GM12875 (cell line): ENCODE measurements around the gene BAIAP2.

Experiments used
- H3K4me3 ChIP-seq: one replicate; pipeline ENCODE4 v1.5.1; 2011; ENCODE audit warnings: low read depth, low read length, control low read depth
- CTCF ChIP-seq: IDR thresholded peaks from 2 replicates; pipeline ENCODE4 v1.5.1; 2011; ENCODE audit warnings: low read depth, mild to moderate bottlenecking, control low read depth, inconsistent platforms, low read length, moderate library complexity, borderline replicate concordance; ENCODE audit not compliant: insufficient read depth

BAIAP2 gene

GRCh38 chr17:81035521-81036196 lies 708 bp downstream of the BAIAP2 start:
- H3K4me3 ChIP-seq, result no peak overlapping the region
- TF ChIP-seq CTCF, result no peak

GRCh38 chr17:81036197-81036941 lies 1.4 kb downstream of the BAIAP2 start:
- H3K4me3 ChIP-seq, result no peak overlapping the region
- TF ChIP-seq CTCF, result no peak

- H3K4me3 ChIP-seq, result no peak overlapping the region
- no peak for TF ChIP-seq CTCF
Observed at GRCh38 chr17:81037026-81037797, 2.3 kb downstream of the BAIAP2 start.

GRCh38 chr17:81037798-81038733 lies 3.1 kb downstream of the BAIAP2 start:
- TF ChIP-seq CTCF, result no peak
- no peak overlapping the region for H3K4me3 ChIP-seq

GRCh38 chr17:81039096-81039495 lies 4.1 kb downstream of the BAIAP2 start:
- no peak for TF ChIP-seq CTCF

More at GRCh38 chr17:81039096-81039495, 4.1 kb downstream of the BAIAP2 start:
- no peak overlapping the region for H3K4me3 ChIP-seq
